NCI-H1105 (cell line): Measurements from ENCODE around the gene MPC1L.
"Not testable (repeated sequence)": the region's sequence is repeated elsewhere in the genome, so short reads cannot be mapped to it uniquely, and the experiment has no call there.

Experiments
- DNase-seq: peaks from one replicate; lab custom pipeline; 2025; lab: John Stamatoyannopoulos, UW

Gene MPC1L

DNA sequence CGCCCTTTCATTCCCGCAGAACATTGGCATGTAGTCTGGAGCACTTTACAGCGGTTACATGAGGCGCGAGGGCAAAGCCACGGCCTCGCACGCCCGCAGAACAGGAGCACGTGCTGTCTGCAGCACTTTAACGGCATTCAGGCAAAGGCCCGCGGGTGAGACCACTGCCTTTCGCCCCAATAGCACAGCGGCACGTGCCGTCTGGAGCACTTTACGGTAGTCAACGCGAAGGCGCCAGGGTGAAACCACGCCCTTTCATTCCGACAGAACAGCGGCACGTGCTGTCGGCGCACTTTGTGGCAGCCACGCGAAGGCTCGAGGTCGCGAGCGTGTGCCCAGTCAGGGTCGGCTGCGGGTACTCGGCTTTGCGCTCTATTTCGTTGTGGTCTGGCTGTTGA is at the start of gene MPC1L:
Gene MPC1L, plus strand, starts transcription at position 290 of the 398 bp plus-strand sequence. CDS start 138 bp downstream, outside the sequence.
- no peak for DNase-seq

DNA sequence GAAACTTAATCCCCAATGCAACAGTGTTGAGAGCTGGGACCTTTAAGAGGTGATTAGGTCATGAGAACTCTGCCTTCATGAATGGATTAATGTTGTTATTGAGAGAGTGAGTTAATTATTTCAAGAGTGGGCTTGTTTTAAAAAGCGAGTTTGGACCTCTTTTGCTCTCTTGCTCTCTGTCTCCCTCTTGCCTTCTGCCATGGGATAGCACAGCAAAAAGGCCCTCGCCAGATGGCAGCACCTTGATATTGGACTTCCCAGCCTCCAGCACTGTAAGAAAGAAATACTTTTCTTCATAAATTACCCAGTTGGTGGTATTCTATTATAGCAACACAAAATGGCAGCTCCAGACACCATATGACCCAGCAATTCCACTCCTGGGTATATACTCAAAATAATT is 49.5 kb upstream of the MPC1L start:
- no peak for DNase-seq

DNA sequence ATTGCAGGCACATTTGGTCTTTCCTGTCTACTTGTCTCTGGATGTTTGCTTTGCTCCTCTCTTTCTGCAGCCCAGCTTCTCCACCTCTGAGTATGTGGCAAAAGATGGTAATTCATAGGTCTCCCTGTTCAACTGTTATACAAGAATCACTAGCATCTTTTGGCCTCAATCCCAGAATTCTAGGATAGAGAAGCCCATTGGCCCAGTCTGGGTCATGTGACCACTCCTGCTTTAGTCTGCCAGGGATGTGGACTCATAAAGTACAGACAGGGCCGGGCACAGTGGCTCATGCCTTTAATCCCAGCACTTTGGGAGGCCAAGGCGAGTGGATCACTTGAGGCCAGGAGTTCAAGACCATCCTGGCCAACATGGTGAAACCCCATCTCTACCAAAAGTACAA is 47.8 kb upstream of the MPC1L start:
- DNase-seq: peak; percentile 23

DNA sequence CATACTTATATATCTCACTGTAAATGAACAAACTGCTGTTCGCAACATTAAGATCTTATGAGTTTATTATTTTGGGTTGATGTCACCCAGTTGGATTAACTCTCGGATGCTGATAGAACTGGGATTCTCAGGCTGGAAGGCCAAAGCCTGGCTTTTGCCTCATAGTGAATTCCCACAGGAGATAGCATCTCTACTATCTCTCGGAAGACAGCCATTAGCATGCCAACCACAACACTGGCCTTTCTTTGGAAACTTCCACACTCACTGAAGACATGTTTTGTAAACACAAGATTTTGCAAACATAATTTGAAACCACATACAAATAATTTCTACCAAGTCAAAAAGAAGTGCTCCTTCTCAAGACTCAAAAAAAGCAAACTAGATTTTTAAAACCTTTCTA is 46.9 kb upstream of the MPC1L start:
- DNase-seq: no peak

DNA sequence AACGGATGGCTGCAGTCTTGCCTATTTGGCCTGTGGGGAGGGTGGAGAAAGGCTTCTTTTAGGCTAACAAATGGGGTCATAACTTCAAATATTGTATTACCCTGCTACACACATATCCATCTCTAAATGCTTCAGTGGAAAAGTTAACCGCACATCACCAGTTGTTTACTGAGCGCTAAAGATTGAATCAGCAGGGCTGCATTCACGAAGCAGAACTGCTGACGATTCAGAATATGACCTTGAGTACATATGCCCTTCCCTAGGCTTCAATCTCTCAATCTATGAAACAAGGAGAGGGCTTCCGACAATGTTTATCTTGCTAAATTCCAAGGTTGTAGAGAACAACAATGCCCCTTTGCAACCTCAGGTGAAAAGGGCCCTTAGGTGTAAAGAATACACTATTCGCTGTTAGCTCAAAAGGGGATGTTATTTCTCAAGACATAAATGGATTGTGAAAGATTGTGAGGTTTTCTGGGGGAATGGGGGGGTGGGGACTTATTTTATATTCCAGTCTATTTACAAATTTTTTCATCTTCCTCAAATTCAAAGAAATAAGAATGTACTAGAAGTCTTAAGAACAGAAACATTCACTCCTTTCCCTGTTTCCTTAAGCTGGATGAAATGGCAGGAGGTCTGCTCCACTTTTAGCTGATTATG is 45.1 kb upstream of the MPC1L start:
- DNase-seq: no peak

DNA sequence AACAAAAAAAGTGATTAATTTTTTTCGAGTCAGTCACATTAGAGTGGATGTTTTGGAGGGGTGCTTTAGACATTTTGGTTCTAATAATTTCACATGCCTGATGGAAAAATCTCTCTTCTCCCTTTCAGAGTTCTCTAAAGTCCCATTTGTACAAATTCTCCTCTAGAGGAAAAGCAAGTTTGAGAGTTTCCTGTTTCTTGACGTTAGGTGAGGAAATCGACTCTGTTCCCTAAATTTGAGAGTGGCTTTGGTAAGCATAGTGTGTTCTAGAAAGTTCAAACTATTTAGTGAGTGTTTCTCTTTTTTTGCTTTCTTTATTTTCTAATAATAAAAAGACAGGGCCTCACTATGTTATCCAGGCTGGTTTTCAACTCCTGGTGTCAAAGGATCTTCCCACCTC is 44.1 kb upstream of the MPC1L start:
- DNase-seq: no peak

DNA sequence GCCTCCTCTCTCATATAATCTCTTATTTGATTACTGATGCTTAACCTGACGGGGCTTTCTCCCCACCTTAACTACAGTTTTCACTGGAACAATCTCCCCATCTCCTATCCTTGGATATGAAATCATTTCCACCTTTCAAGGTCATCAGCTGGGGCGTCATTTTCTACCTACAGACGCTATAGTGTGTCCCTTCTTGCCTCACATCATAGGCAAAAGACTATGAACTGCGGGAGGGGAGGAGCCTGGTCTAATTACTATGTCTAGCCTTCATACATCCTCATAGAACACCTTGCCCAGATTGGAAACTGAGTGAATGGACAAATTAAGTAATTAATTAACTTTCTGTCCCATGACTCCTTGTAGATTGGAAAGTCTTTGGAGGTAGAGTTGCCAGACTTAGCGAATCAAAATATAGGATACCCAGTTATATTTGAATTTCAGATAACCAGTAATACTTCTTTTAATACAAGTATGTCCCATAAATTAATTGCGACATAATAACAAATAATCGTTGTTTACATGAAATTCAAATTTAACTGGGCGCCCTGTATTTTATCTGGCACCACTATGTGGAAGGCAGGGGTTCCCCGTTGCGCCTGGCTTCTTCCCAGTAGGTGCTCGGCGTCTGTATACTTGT is 43.2 kb upstream of the MPC1L start:
- DNase-seq: no peak

DNA sequence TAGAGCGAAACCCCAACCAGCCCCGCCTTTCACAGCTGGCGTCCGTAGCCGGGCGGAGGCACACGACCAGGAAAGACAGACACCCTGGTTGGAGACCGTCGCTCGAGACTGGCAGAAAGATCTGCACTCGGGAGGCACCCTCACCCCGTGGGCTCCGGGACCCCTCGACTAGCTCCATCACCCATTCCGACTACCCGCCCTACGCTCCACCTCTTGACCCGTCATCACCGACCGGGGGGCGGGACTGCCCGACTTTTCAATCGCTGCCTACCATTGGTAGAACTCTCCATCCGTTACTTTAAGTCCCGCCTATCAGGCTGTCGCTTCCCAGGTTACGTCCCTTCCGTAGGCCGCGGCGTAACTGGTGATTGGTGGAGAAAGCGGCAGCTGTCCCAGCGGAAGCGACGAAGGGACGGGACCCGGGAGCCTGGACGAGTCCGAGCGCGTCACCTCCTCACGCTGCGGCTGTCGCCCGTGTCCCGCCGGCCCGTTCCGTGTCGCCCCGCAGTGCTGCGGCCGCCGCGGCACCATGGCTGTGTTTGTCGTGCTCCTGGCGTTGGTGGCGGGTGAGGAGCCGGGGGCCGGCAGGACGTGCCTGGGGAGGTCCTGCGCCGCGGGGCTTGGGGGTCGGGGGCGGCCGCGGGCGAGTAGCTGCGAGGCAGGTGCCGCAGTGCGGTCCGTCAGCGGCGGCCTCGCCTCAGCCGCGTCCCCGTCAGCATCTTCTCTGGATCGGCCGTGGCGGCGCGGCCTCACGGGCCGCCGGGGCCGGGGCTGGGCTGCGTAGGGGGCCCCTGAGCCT is 42.5 kb upstream of the MPC1L start, which contains the start of gene ATP6AP2:
Gene ATP6AP2, plus strand, starts transcription at position 434 of the 799 bp plus-strand sequence. Its CDS starts 96 bp downstream, at position 530.
- DNase-seq: peak; percentile 88

DNA sequence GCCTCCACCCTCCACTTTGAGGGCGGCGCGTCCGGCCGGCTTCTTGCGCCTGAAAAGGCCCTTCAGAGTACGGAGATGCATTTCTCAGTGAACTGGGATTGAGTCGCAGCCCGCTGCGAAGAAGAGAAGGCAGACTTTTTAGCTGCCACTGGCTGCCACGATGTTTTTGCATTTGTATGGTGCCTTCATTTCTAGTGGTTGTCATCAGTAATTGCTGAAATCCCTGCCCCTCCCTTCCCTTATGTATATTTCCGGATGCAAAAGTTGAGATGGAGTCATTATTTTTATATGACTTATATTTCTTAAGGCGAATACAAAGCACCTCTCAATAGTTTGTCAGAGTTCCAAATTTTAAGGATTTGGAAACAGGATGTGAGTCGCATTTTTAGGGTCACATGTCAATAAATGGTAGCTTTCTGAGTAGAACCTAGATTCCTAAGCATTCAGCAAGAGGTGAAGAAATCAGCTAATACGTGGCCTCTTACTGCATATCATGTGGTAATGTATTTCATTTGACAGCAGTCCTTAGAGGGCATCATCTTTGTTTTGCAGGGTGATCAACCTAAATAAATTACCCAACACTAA is 41.8 kb upstream of the MPC1L start:
- DNase-seq: no peak

DNA sequence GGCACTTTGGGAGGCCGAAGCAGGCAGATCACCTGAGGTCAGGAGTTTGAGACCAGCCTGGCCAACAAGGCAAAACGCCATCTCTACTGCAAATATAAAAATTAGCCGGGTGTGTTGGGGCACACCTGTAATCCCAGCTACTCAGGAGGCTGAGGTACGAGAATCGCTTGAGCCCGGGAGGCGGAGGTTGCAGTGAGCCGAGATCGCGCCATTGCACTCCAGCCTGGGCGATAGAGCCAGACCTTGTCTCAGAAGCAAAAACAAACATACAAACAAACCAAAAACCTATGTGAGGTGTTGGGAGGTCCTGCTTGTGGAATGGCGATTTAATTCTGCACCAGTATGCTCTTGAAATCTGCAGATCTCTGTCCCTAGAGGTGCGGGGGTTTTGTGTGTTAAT is 41.0 kb upstream of the MPC1L start:
- DNase-seq: not testable (repeated sequence)

DNA sequence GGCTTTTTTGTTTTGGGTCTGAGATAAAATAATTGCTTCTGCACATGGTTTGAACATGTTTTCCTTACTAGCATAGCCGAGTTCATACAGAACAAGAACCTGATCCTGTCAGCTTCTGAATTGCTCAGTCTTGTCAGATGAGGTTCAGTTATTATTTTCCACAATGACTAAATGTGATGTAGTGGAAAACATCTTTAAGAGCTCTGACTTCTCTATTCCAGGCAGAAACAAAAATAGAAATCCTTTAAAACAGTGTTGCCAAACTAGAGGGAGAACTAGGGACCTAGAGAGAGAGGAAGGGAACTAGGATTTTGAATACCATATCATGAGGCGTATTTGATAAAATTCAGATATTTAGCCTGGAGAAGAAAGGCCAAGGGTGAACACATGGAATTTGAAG is 40.4 kb upstream of the MPC1L start:
- DNase-seq: no peak

DNA sequence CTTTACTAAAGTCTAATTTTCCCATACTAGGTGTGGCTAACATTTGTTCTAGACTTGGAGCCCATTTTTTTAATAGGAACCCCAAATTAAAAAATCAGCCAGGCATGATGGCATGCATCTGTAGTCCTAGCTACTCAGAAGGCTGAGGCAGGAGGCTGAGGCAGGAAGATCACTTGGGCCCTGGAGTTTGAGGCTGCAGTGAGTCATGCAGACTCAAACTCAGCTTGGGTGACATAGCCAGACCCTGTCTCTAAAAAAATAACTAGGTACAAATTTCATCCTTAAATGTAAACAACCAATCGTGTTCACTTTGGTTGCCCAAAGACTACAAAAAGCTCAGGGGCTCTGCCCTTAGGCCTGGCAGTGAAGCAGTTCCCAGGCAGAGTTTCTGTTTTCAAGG is 35.6 kb upstream of the MPC1L start:
- DNase-seq: not testable (repeated sequence)

DNA sequence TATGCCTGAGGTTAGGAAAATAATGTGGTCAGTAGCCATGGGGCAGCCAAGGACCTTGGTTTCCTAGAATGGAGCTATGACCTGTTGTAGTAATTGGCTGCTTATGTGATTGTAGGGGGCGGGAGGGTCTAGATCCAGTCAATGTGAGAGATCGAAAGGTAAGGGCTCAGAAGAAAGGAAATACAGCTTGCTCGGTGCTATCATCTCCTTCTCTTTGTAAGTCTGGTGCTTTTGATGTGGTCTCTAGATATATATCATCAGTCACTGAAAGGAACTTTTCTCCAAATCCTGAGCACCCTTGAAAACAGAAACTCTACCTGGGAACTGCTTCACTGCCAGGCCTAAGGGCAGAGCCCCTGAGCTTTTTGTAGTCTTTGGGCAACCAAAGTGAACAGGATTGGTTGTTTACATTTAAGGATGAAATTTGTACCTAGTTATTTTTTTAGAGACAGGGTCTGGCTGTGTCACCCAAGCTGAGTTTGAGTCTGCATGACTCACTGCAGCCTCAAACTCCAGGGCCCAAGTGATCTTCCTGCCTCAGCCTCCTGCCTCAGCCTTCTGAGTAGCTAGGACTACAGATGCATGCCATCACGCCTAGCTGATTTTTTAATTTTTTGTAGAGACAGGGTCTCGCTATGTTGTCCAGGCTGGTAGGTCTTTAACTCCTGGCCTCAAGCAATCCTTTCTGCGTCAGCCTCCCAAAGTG is 33.5 kb upstream of the MPC1L start:
- not testable (repeated sequence) for DNase-seq

DNA sequence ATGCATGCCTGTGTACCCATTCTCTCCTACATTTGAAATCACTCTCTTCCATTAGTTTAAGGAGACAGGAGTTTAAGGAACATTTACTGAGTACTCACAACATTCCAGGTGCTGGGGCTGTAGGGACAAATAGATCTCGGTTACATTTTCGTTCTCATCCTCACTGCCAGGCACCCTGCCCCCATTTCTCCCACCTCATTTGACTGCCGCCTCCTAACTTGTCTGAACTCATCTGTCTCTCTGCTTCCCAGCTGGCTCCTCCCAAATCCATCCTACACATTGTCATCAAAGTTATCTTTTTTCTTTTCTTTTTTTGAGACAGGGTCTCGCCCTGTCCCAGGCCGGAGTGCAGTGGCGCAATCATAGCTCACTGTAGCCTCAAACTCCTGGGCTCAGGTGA is 19.8 kb upstream of the MPC1L start:
- no peak for DNase-seq

DNA sequence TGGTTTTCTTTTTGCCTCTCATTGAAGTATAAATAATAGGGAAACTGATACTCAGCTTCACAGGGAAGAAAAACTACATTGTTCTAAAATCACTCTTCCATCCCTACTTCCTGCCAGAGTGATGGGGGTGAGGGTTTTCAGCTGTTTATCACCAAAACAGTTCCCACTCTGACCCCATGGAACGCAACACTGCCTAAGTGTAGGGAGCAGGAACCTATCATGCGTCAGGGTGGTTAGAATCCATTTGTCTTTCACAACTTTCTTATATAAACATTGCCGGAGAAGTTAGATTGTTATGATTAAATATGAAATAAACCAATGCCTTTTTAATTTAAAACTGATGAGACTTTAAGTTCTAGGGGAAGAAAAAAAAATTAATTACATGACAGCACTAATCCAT is 15.8 kb upstream of the MPC1L start:
- no peak for DNase-seq

DNA sequence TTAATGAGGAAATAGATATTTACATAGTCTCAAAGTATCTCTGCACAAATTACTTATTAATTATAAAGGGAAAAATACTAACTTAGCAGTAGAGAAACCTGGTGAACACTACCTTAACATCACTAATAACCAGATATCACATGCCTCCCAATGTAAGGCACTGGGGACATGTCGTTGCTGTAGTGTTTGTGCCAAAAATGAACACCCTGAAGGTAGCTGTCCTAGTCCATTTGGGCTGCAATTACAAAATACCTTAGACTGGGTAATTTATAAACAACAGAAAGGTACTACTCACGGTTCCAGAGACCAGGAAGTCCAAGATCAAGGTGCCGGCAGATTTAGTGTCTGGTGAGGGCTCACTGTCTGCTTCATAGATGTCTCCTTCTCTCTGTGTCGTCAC is 10.7 kb upstream of the MPC1L start:
- no peak for DNase-seq

DNA sequence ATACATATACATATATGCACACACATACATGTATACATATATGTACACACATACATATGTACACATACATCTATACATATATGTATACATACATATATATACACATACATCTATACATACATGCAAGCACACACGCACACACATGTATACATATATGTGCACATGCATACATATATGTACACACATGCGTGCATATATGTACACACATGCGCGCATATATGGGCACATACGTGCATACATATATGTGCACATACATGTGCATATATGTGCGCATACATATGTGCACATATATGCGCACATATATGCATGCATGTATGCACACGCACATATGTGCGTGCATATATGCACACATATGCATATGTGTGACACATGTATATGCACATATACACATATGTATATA is 7.3 kb upstream of the MPC1L start:
- no peak for DNase-seq

DNA sequence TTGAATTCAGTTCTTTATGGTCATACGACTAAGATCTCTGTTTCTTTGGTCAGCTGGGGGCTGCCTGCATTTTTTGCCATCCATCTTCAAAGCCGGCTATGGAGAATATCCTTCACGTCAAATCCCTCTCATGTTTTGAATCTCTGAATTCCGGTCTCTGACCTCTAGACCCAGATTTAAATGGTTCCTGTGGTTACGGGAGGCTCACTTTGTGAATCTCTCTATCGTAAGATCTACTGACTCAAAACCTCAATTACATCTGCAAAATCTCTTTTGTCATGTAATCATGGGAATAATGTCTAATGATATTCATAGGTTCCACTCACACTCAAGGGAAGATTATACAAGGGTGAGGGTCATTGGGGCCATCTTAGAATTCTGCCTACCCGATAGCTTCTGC is 5.7 kb upstream of the MPC1L start:
- no peak for DNase-seq

DNA sequence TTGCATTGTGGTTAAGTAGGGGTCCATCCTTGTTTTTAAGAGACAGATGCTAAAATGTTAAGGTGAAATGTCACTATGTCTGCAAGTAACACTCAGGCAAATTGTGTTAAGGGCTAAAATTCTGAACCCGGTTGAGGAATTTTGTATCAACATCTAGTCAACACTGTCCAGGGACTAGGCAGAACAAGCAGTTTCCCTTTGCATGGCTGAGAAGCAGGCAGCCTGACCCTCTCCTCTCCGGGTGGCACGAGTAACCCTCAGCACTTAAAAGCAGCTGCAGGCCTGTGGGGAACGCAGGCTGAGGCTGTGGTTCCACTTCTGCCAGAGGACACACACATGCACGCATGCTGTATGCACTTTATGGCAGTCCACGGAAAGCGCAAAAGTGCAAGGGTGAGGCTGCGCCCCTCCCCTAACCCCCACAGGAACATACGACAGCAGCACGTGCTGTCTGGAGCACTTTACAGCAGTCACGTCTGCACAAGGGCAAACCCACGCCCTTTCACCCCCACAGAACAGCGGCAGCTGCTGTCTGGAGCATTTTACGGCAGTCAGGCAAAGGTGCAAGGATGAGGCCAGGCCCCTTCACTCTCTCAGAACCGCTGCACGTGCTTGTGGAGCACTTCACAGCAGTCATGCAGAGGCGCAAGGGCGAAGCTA is 619 bp upstream of the MPC1L start:
- DNase-seq: no peak

DNA sequence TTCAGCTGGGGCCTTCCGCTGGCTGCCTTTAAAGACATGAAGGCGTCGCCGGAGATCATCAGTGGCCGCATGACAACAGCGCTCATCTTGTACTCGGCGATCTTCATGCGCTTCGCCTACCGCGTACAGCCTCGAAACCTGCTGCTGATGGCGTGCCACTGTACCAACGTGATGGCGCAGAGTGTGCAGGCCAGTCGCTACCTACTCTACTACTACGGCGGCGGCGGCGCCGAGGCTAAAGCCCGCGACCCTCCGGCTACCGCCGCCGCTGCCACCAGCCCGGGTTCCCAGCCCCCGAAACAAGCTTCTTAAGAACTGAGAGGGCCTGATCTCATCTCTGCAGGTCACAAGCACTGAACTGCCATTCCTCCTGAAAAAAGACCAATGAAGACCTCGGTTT is 437 bp downstream of the MPC1L start:
- DNase-seq: no peak

DNA sequence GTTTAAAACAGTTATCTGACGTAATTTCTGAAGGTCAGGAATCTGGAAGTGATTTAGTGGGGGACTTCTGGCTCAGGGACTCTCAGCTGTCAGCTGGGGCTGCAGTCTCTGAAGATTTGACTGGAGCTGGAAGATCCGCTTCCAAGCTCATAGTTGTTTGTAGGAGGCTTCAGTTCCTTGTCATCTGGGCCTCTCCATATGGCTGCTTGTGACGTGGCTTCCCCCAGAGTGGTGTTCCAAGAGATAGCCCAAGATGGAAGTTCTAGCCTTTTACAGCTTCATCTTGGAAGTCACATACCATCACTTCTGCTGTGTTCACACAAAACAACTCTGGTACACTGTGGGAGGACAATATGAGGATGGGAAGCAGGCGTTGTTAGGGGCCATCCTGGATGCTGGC is 2.1 kb downstream of the MPC1L start:
- no peak for DNase-seq

DNA sequence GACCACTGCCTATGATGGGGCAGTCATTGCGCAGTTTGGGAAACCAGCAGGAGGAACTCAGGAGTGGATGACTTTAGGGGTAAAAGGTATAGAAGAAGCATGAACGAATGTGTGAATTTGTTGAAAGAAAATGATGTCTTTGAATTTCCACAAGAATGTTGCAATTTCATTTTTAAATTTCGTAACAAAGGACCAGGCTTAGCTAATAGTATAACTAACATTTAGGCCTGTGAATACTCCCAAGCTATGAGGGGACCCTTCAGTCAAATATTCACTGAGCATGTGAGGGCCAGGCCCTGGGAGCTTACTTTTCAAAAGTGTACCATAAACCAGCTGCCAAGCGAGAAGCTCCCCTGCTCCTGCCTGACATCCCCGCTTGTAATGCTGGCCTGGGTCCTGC is 5.3 kb downstream of the MPC1L start:
- no peak for DNase-seq
